HepG2 (cell line): Measurements from ENCODE around the gene AIDA. TPM values are rescaled to one million over a fixed set of nuclear protein-coding genes. Genes with fewer than 3 reads are reported as not detected.
A peak's percentile ranks its signal among the peaks of the same experiment; 100 is the strongest.

ENCODE experiments used
- ATAC-seq: fragments of 200-7000 bp; cut with Tn5 transposase; 3 replicates; pipeline ENCODE4 v1.9.1; 2020; ENCODE audit warnings: mild to moderate bottlenecking, moderate library complexity
- Bru-seq: library from RNA; stranded (reverse); fragments of 400-500 nt; gene quantifications from one replicate; lab custom pipeline; 2021; lab: Mats Ljungman, UMichigan
- BruChase-seq, 2 experiments: library from RNA; stranded (reverse); fragments of 400-500 nt; gene quantifications; one replicate each; lab custom pipeline; 2021; lab: Mats Ljungman, UMichigan
- BruUV-seq: library from RNA; stranded (reverse); fragments of 400-500 nt; replicated peaks from 2 replicates; lab custom pipeline; 2021; lab: Mats Ljungman, UMichigan
- CTCF ChIA-PET: fragments of 300-600 bp; formaldehyde crosslinking; extraction: SDS; loops from one replicate; lab custom pipeline; 2021; ENCODE audit warnings: low total read pairs, inconsistent platforms, low intra/inter-chr PET ratio; lab: Yijun Ruan, JAX
- POLR2A ChIA-PET: fragments of 350-600 bp; sonication (Branson Sonifier 250); formaldehyde crosslinking; loops from one replicate; lab custom pipeline; 2020; ENCODE audit warnings: antibody characterized with exemption, inconsistent platforms; lab: Yijun Ruan, JAX
- DNase-seq: peaks from one replicate; pipeline ENCODE4 v3.0.0-alpha.2; 2015; ENCODE audit warnings: low spot score
- FAIRE-seq: peaks from 3 replicates; lab custom pipeline; 2011; peaks lifted over from hg19 to GRCh38; lab: Jason Lieb, UNC
- H2AFZ ChIP-seq: one replicate; pipeline ENCODE4 v1.6.1; 2011; ENCODE audit warnings: low read length, inconsistent platforms
- H3K27ac ChIP-seq: fragments of 300-600 bp; 3 replicates; pipeline ENCODE4 v1.8.0; 2011; ENCODE audit warnings: mixed run types, mild to moderate bottlenecking, mixed read lengths, low read length, inconsistent platforms; ENCODE audit not compliant: insufficient read depth; ENCODE audit errors: extremely low read length
- H3K27me3 ChIP-seq, 2 experiments: fragments of 200-600 bp in 1 of 2; 2 replicates in 1 of 2; 3 replicates in 1 of 2; pipeline versions ENCODE4 v1.6.0 to v1.8.0; 2011; ENCODE audit warnings: low read length in 2 of 2, mild to moderate bottlenecking in 2 of 2, moderate library complexity in 2 of 2, inconsistent platforms in 1 of 2; ENCODE audit not compliant: insufficient read depth in 2 of 2, control insufficient read depth in 1 of 2
- H3K36me3 ChIP-seq, 2 experiments: fragments of 200-600 bp in 1 of 2; replicated peaks in 1 of 2; 2 replicates in 1 of 2; 3 replicates in 1 of 2; pipeline versions ENCODE4 v1.5.1 to v1.8.0; 2011; ENCODE audit warnings: low read length in 2 of 2, inconsistent platforms in 1 of 2; ENCODE audit not compliant: insufficient read depth in 2 of 2, control insufficient read depth in 1 of 2
- H3K4me1 ChIP-seq: 2 replicates; pipeline ENCODE4 v1.5.1; 2012; ENCODE audit warnings: low read length, inconsistent platforms; ENCODE audit not compliant: insufficient read depth
- H3K4me2 ChIP-seq: 2 replicates; pipeline ENCODE4 v1.6.0; 2011; ENCODE audit warnings: low read depth, low read length, inconsistent platforms
- H3K4me3 ChIP-seq, 3 experiments: fragments of 200-600 bp in 1 of 3; sonication (generic), shearing (Covaris generic) in 1 of 3; replicated peaks in 1 of 3; 2 replicates each; pipeline ENCODE4 v1.5.1; 2011 to 2016; ENCODE audit warnings: low read length in 3 of 3, inconsistent platforms in 2 of 3, low read depth in 2 of 3, mild to moderate bottlenecking in 2 of 3, control low read depth in 1 of 3, mixed read lengths in 1 of 3; ENCODE audit not compliant: insufficient read depth in 1 of 3
- H3K79me2 ChIP-seq: one replicate; pipeline ENCODE4 v1.6.1; 2011; ENCODE audit warnings: low read length, inconsistent platforms; ENCODE audit not compliant: insufficient read depth
- H3K9ac ChIP-seq: 2 replicates; pipeline ENCODE4 v1.6.0; 2011; ENCODE audit warnings: mild to moderate bottlenecking, low read depth, low read length, inconsistent platforms; ENCODE audit not compliant: insufficient read depth
- H3K9me3 ChIP-seq: 2 replicates; pipeline ENCODE4 v1.5.1; 2012; ENCODE audit warnings: mild to moderate bottlenecking, low read length
- H4K20me1 ChIP-seq: 2 replicates; pipeline ENCODE4 v1.6.0; 2011; ENCODE audit warnings: inconsistent platforms, mild to moderate bottlenecking, low read length, moderate library complexity; ENCODE audit not compliant: insufficient read depth
- ATM ChIP-seq: fragments of 450-650 bp; IDR thresholded peaks from 2 replicates; pipeline ENCODE4 v1.7.1; 2017; ENCODE audit warnings: mild to moderate bottlenecking, borderline replicate concordance
- GFI1 ChIP-seq: sonication (generic); formaldehyde crosslinking; IDR thresholded peaks from 2 replicates; pipeline ENCODE4 v1.5.0; 2020; ENCODE audit warnings: missing genetic modification reagents, mild to moderate bottlenecking, borderline replicate concordance
- HOXA3 ChIP-seq: sonication (generic); formaldehyde crosslinking; IDR thresholded peaks from 2 replicates; pipeline ENCODE4 v1.5.0; 2020; ENCODE audit warnings: missing genetic modification reagents
- MIER3 ChIP-seq: IDR thresholded peaks from 2 replicates; pipeline ENCODE4 v1.6.1; 2016; ENCODE audit warnings: missing compliant biosample characterization, borderline replicate concordance
- REL ChIP-seq: sonication (generic); formaldehyde crosslinking; conservative IDR thresholded peaks from 2 replicates; pipeline ENCODE4 v1.8.0; 2022; ENCODE audit warnings: mild to moderate bottlenecking, missing genetic modification reagents, moderate library complexity
- SNAI1 ChIP-seq: sonication (generic); formaldehyde crosslinking; IDR thresholded peaks from 2 replicates; pipeline ENCODE4 v1.5.0; 2020; ENCODE audit warnings: mild to moderate bottlenecking, missing genetic modification reagents, borderline replicate concordance
- ZBTB43 ChIP-seq: sonication (generic); formaldehyde crosslinking; conservative IDR thresholded peaks from 2 replicates; pipeline ENCODE4 v1.4.0; 2020; ENCODE audit warnings: missing genetic modification reagents
- ZFP82 ChIP-seq: sonication (generic); formaldehyde crosslinking; IDR thresholded peaks from 2 replicates; pipeline ENCODE4 v1.5.1; 2020; ENCODE audit warnings: mild to moderate bottlenecking, missing genetic modification reagents, borderline replicate concordance
- ZNF160 ChIP-seq: sonication (generic); formaldehyde crosslinking; IDR thresholded peaks from 2 replicates; pipeline ENCODE4 v1.8.0; 2022; ENCODE audit warnings: mild to moderate bottlenecking, inconsistent platforms, missing genetic modification reagents
- ZNF451 ChIP-seq: sonication (generic); formaldehyde crosslinking; IDR thresholded peaks from 2 replicates; pipeline ENCODE4 v1.5.0; 2020; ENCODE audit warnings: mild to moderate bottlenecking, missing genetic modification reagents
- ZNF547 ChIP-seq: sonication (generic); formaldehyde crosslinking; IDR thresholded peaks from 2 replicates; pipeline ENCODE4 v1.5.1; 2020; ENCODE audit warnings: mild to moderate bottlenecking, missing genetic modification reagents
- ZNF83 ChIP-seq: sonication (generic); formaldehyde crosslinking; IDR thresholded peaks from 2 replicates; pipeline ENCODE4 v1.4.0; 2020; ENCODE audit warnings: missing genetic modification reagents, mild to moderate bottlenecking, borderline replicate concordance
- WGBS: methylation state at CpG from one replicate; pipeline ENCODE4 v1.1.6; 2017; ENCODE audit warnings: low lambda C conversion rate; 5-methylcytosine and 5-hydroxymethylcytosine counted together
- in situ Hi-C: cut with HindIII; loops from 2 replicates; pipeline ENCODE4 v1.10.0; 2017; ENCODE audit warnings: low pct_unique_long_range_greater_than_20kb; ENCODE audit not compliant: extremely low pct_ligation_motif_present
- intact Hi-C: fragments of 100-400 bp; cut with micrococcal nuclease; formaldehyde crosslinking; loops from one replicate; pipeline ENCODE4 v1.10.0; 2022; ENCODE audit not compliant: unreplicated experiment
- long read RNA-seq, 2 experiments: library from RNA in 1 of 2; library from polyadenylated mRNA in 1 of 2; stranded (forward) in 1 of 2; unstranded in 1 of 2; transcript quantifications; one replicate each; pipeline ENCODE4 v2.0.0, GENCODE V29; 2019 to 2022
- polyA minus RNA-seq, 3 experiments: library from RNA; depleted of rRNA, polyadenylated mRNA; stranded (reverse); fragments of >200 nt; gene quantifications; 2 replicates each; pipeline ENCODE4 v1.2.3, GENCODE V29; 2011; ENCODE audit warnings: low replicate concordance in 1 of 3
- polyA plus RNA-seq, 8 experiments: library from polyadenylated mRNA; depleted of rRNA in 3 of 8; stranded (reverse) in 7 of 8; unstranded in 1 of 8; fragments of >200 nt; fragmentation: Illumina TruSeq in 4 of 8; extraction: Trizol in 4 of 8; gene quantifications; 2 replicates each; pipeline versions ENCODE4 v1.2.1 to v1.2.3, GENCODE V29; 2011 to 2016; ENCODE audit warnings: low read depth in 4 of 8, missing spikeins in 1 of 8, mixed read lengths in 1 of 8; ENCODE audit not compliant: insufficient read depth in 1 of 8
- total RNA-seq, 5 experiments: library from RNA; depleted of rRNA; stranded (reverse); fragments of >200 nt; fragmentation: Illumina TruSeq; extraction: Trizol; gene quantifications; 2 replicates each; pipeline ENCODE4 v1.2.3, GENCODE V29; 2016; ENCODE audit warnings: low read depth in 1 of 5
- TF ChIP-seq, protein P1 (sequence below): sonication (generic); formaldehyde crosslinking; IDR thresholded peaks from 2 replicates; pipeline ENCODE4 v1.8.0; 2022; ENCODE audit warnings: mild to moderate bottlenecking, missing genetic modification reagents

The AIDA gene, protein sequence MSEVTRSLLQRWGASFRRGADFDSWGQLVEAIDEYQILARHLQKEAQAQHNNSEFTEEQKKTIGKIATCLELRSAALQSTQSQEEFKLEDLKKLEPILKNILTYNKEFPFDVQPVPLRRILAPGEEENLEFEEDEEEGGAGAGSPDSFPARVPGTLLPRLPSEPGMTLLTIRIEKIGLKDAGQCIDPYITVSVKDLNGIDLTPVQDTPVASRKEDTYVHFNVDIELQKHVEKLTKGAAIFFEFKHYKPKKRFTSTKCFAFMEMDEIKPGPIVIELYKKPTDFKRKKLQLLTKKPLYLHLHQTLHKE
- total RNA-seq (2016; rRNA removed; fragmentation: Illumina TruSeq; extraction: Trizol) (17.5 and 41.4 TPM in 2 replicates), polyA plus RNA-seq (2011; rRNA removed) (34.6 and 35.4 TPM in 2 replicates), polyA minus RNA-seq (2011; rRNA and poly(A)+ RNA removed; ENCODE audit: low replicate concordance) (27.5 and 34.7 TPM in 2 replicates), Bru-seq, nascent RNA (percentile 59 among the genes with signal in this experiment), BruChase-seq, experiment 1, labeled RNA remaining after a 6-hour chase (percentile 67 among the genes with signal in this experiment), BruChase-seq, experiment 2, labeled RNA remaining after a 2-hour chase (percentile 59 among the genes with signal in this experiment)
- total RNA-seq (2016; cell fraction: cytosol; rRNA removed; fragmentation: Illumina TruSeq; extraction: Trizol; ENCODE audit: low read depth): 10.2 and 13.7 TPM in 2 replicates
- total RNA-seq (2016; cell fraction: insoluble cytoplasmic fraction; rRNA removed; fragmentation: Illumina TruSeq; extraction: Trizol): 16.3 and 39.3 TPM in 2 replicates
- 54.4 and 60.1 TPM in 2 replicates for total RNA-seq (2016; cell fraction: membrane; rRNA removed; fragmentation: Illumina TruSeq; extraction: Trizol)
- total RNA-seq (2016; cell fraction: nucleus; rRNA removed; fragmentation: Illumina TruSeq; extraction: Trizol): 17.6 and 19.3 TPM in 2 replicates
- 12.6 and 22.8 TPM in 2 replicates for polyA plus RNA-seq (2011; cell fraction: cytosol; rRNA removed)
- polyA plus RNA-seq (2011; cell fraction: nucleus; rRNA removed): 6.6 and 9.7 TPM in 2 replicates
- 28.5 and 32.2 TPM in 2 replicates for polyA plus RNA-seq (2012)
- polyA plus RNA-seq (2016; cell fraction: cytosol; fragmentation: Illumina TruSeq; extraction: Trizol; ENCODE audit: low read depth): 38.7 and 43.9 TPM in 2 replicates
- polyA plus RNA-seq (2016; cell fraction: insoluble cytoplasmic fraction; fragmentation: Illumina TruSeq; extraction: Trizol; ENCODE audit: low read depth): 82.7 and 83.3 TPM in 2 replicates
- polyA plus RNA-seq (2016; cell fraction: membrane; fragmentation: Illumina TruSeq; extraction: Trizol; ENCODE audit: low read depth): 97.2 and 104 TPM in 2 replicates
- 31.3 and 36.7 TPM in 2 replicates for polyA plus RNA-seq (2016; cell fraction: nucleus; fragmentation: Illumina TruSeq; extraction: Trizol; ENCODE audit: insufficient read depth, low read depth)
- polyA minus RNA-seq (2011; cell fraction: cytosol; rRNA and poly(A)+ RNA removed): 32.0 and 35.7 TPM in 2 replicates
- 20.1 and 25.2 TPM in 2 replicates for polyA minus RNA-seq (2011; cell fraction: nucleus; rRNA and poly(A)+ RNA removed)
- long read RNA-seq, experiment 1, partial matches to known transcripts: 4 of 9 reads
- long read RNA-seq, experiment 1, other reads (novel, unspliced or antisense): 2 of 9 reads
- long read RNA-seq, experiment 2, transcript AIDA-201 (10 exons, 3,008 nt): major isoform, 20 of 55 reads
- long read RNA-seq, experiment 2, partial matches to known transcripts: 2 of 55 reads
- long read RNA-seq, experiment 2, other reads (novel, unspliced or antisense): 33 of 55 reads

GRCh38 chr1:222712253-222713090 lies at the start of gene AIDA, which contains the start of gene BROX:
Gene AIDA, minus strand, starts transcription at chr1:222712491. Its CDS starts 174 bp downstream, at chr1:222712317.
Gene BROX, plus strand, starts transcription at chr1:222712564. Its CDS starts 3,136 bp downstream, at chr1:222715700.
- ChIA-PET CTCF (no interaction called here), POLR2A (interaction anchor here (0.9 to 1.8 kb wide), 8 partner anchors 10 to 377 kb away, joined by 3 to 20 read pairs (median 4); partner anchors contain the start of genes FAM177B and TAF1A)
- DNase-seq (peak; percentile 72), FAIRE-seq (no peak), ATAC-seq (peak; percentile 91)
- no peaks in the 10 kb centered on the region; a peak in 2 of 5 replicates for H3K27me3 ChIP-seq
- WGBS: 1% methylated on average over 20 of the region's 62 CpGs
- H3K79me2 ChIP-seq: peaks cover 41% of the 10 kb centered on the region
- peak within 1 kb of the TSS; percentile 66 to 99 (median 99) for H3K4me3 ChIP-seq
- H3K4me1 ChIP-seq: peaks cover 27% of the 10 kb centered on the region
- TSS peak; percentile 82 for BruUV-seq
- peak within 1 kb of the TSS; percentile 98 for H2AFZ ChIP-seq
- H3K27ac ChIP-seq: peak within 1 kb of the TSS; percentile 92
- H3K9me3 ChIP-seq: no peaks in the 10 kb centered on the region
- H3K4me2 ChIP-seq: peak within 1 kb of the TSS; percentile 78
- intact Hi-C loops: loop anchor here (1.0 to 2.0 kb wide), 2 partner anchors 68 to 247 kb away; no protein-coding TSS in a partner anchor
- H3K9ac ChIP-seq: peak within 1 kb of the TSS; percentile 96
- in situ Hi-C loops: loop anchor here (10.0 kb wide), 1 partner anchor 248 kb away; no protein-coding TSS in a partner anchor
- H4K20me1 ChIP-seq: no peaks in the 10 kb centered on the region
- H3K36me3 ChIP-seq: peaks cover 3 to 11% of the 10 kb centered on the region in 2 experiments; a peak in 4 of 5 replicates
- TF ChIP-seq ZNF547 (CRISPR knock-in tag) (no peak), GFI1 (CRISPR knock-in tag) (0 out of 2 replicates have a peak, but pooled peaks have one; percentile 28), HOXA3 (CRISPR knock-in tag) (peak; percentile 98), MIER3 (CRISPR knock-in tag) (no peak; the same call in 1 of the 2 replicates), ZNF83 (CRISPR knock-in tag) (no peak), ZBTB43 (CRISPR knock-in tag) (0 out of 2 replicates have a peak, but pooled peaks have one; percentile 53), ZNF451 (CRISPR knock-in tag) (no peak), REL (CRISPR knock-in tag) (peak; percentile 12; the same call in 1 of the 2 replicates), ZNF160 (no peak), ZFP82 (CRISPR knock-in tag) (peak; percentile 47; the same call in 1 of the 2 replicates), SNAI1 (no peak), ATM (no peak)
- TF ChIP-seq, protein P1, sequence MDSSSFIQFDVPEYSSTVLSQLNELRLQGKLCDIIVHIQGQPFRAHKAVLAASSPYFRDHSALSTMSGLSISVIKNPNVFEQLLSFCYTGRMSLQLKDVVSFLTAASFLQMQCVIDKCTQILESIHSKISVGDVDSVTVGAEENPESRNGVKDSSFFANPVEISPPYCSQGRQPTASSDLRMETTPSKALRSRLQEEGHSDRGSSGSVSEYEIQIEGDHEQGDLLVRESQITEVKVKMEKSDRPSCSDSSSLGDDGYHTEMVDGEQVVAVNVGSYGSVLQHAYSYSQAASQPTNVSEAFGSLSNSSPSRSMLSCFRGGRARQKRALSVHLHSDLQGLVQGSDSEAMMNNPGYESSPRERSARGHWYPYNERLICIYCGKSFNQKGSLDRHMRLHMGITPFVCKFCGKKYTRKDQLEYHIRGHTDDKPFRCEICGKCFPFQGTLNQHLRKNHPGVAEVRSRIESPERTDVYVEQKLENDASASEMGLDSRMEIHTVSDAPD (CRISPR knock-in tag): peak; percentile 51; the same call in 1 of the 2 replicates
